ENCODE data around the gene ADISSP. TPM values are rescaled to one million over a fixed set of nuclear protein-coding genes. Genes with fewer than 3 reads are reported as not detected.
"Not testable (repeated sequence)": the region's sequence is repeated elsewhere in the genome, so short reads cannot be mapped to it uniquely, and the experiment has no call there.

Gene ADISSP
- total RNA-seq, 1 experiment from 2014 or later, result 44.1 TPM

- Histone ChIP-seq H3K4me3 (ENCODE audit: low read length) (peak within 1 kb of the TSS; percentile 78), H3K9me3 (ENCODE audit: low read length) (no peaks in the 10 kb centered on the region), H3K36me3 (ENCODE audit: insufficient read depth, low read length) (no peaks in the 10 kb centered on the region), H3K4me2 (ENCODE audit: low read depth, low read length, poor library complexity, severe bottlenecking) (peak within 1 kb of the TSS; percentile 89), H4K20me1 (ENCODE audit: insufficient read depth, low read depth, low read length) (no peaks in the 10 kb centered on the region), H3K79me2 (ENCODE audit: low read length) (peaks cover 13% of the 10 kb centered on the region), H3K27ac (ENCODE audit: low read length) (peak within 1 kb of the TSS; percentile 61), H3K9me2 (replicated peaks; ENCODE audit: insufficient read depth, low read length) (no peaks in the 10 kb centered on the region), H3K27me3 (ENCODE audit: low read length) (no peaks in the 10 kb centered on the region), H2AFZ (ENCODE audit: low read length) (peak within 1 kb of the TSS; percentile 99), H3K9ac (ENCODE audit: low read length) (peak within 1 kb of the TSS; percentile 81), H3K4me1 (ENCODE audit: low read length) (peaks cover 44% of the 10 kb centered on the region)
- peak; percentile 96 for DNase-seq
These were observed 28.2 kb upstream of the ADISSP start, which contains the start of gene CDC25B for GRCh38 chr20:3795511-3796468. Gene CDC25B, plus strand, starts transcription at chr20:3796310. Its CDS starts 222 bp downstream, at chr20:3796532.

DNA sequence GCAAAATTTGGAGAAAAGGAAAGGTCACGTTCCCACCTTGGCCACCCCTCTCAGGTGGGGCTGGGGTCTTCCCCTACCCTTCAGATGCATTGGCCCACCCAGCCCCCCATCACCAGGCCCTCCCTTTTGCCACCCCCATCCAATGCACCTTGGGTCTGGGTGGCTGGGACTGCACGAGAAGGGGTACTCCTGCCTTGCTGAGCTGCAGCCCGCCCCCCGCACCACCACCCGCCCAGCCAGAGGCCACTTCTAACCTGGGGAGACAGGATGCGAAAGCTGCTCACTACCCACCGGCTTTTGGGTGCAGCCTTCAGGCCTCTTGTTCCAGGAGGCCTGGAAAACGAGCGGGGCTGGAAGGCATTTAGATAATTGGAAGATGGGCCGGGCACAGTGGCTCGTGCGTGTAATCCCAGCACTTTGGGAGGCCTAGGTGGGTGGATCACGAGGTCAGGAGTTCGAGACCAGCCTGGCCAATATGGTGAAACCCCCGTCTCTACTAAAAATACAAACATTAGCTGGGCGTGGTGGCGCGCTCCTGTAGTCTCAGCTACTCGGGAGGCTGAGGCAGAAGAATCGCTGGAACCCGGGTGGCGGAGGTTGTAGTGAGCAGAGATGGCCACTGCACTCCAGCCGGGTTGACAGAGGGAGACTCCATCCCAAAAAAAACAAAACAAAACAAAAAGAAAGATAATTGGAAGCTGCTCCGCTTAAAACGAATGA, 27.3 kb upstream of the ADISSP start:
- no peaks in the 10 kb centered on the region for H3K9me3 ChIP-seq (ENCODE audit: low read length)
- DNase-seq, result no peak
- H3K9ac ChIP-seq (ENCODE audit: low read length), result peak overlapping the region; percentile 81
- peaks cover 13% of the 10 kb centered on the region for H3K79me2 ChIP-seq (ENCODE audit: low read length)
- no peaks in the 10 kb centered on the region for H3K36me3 ChIP-seq (ENCODE audit: insufficient read depth, low read length)
- peak overlapping the region; percentile 99 for H2AFZ ChIP-seq (ENCODE audit: low read length)
- H3K4me2 ChIP-seq (ENCODE audit: low read depth, low read length, poor library complexity, severe bottlenecking), result peak overlapping the region; percentile 86
- H3K27me3 ChIP-seq (ENCODE audit: low read length), result no peaks in the 10 kb centered on the region
- no peaks in the 10 kb centered on the region for H4K20me1 ChIP-seq (ENCODE audit: insufficient read depth, low read depth, low read length)
- H3K27ac ChIP-seq (ENCODE audit: low read length), result no peak overlapping the region
- H3K4me1 ChIP-seq (ENCODE audit: low read length), result peaks cover 38% of the 10 kb centered on the region
- H3K9me2 ChIP-seq (replicated peaks; ENCODE audit: insufficient read depth, low read length), result no peaks in the 10 kb centered on the region
- H3K4me3 ChIP-seq (ENCODE audit: low read length), result peak overlapping the region; percentile 78

GRCh38 chr20:3794168-3794567, 26.6 kb upstream of the ADISSP start:
- not testable (repeated sequence) for H3K27me3 ChIP-seq (ENCODE audit: low read length); H3K4me2 ChIP-seq (ENCODE audit: low read depth, low read length, poor library complexity, severe bottlenecking); H3K4me3 ChIP-seq (ENCODE audit: low read length); H3K27ac ChIP-seq (ENCODE audit: low read length); H3K9me3 ChIP-seq (ENCODE audit: low read length); H3K9me2 ChIP-seq (replicated peaks; ENCODE audit: insufficient read depth, low read length); H2AFZ ChIP-seq (ENCODE audit: low read length); H4K20me1 ChIP-seq (ENCODE audit: insufficient read depth, low read depth, low read length); DNase-seq; H3K36me3 ChIP-seq (ENCODE audit: insufficient read depth, low read length); H3K9ac ChIP-seq (ENCODE audit: low read length)
- peaks cover 31% of the 10 kb centered on the region for H3K4me1 ChIP-seq (ENCODE audit: low read length)
- peaks cover 13% of the 10 kb centered on the region for H3K79me2 ChIP-seq (ENCODE audit: low read length)

GRCh38 chr20:3789201-3789600, 21.6 kb upstream of the ADISSP start:
- Histone ChIP-seq H4K20me1 (ENCODE audit: insufficient read depth, low read depth, low read length) (peaks cover 10% of the 10 kb centered on the region; the same call in 1 of the 2 replicates), H3K79me2 (ENCODE audit: low read length) (peaks cover 16% of the 10 kb centered on the region), H3K4me1 (ENCODE audit: low read length) (peaks cover 22% of the 10 kb centered on the region)
- H3K9me3 ChIP-seq (ENCODE audit: low read length); H3K4me3 ChIP-seq (ENCODE audit: low read length); H3K9me2 ChIP-seq (replicated peaks; ENCODE audit: insufficient read depth, low read length); H3K27ac ChIP-seq (ENCODE audit: low read length); H3K36me3 ChIP-seq (ENCODE audit: insufficient read depth, low read length); H3K27me3 ChIP-seq (ENCODE audit: low read length); H2AFZ ChIP-seq (ENCODE audit: low read length); H3K9ac ChIP-seq (ENCODE audit: low read length); DNase-seq; H3K4me2 ChIP-seq (ENCODE audit: low read depth, low read length, poor library complexity, severe bottlenecking): not testable (repeated sequence)

GRCh38 chr20:3788685-3789155, 21.2 kb upstream of the ADISSP start:
- Histone ChIP-seq H3K9me3 (ENCODE audit: low read length) (no peaks in the 10 kb centered on the region), H3K79me2 (ENCODE audit: low read length) (peaks cover 16% of the 10 kb centered on the region), H3K4me2 (ENCODE audit: low read depth, low read length, poor library complexity, severe bottlenecking) (no peak overlapping the region), H3K27ac (ENCODE audit: low read length) (no peak overlapping the region), H3K9me2 (replicated peaks; ENCODE audit: insufficient read depth, low read length) (no peaks in the 10 kb centered on the region), H3K27me3 (ENCODE audit: low read length) (no peaks in the 10 kb centered on the region), H4K20me1 (ENCODE audit: insufficient read depth, low read depth, low read length) (peaks cover 10% of the 10 kb centered on the region; the same call in 1 of the 2 replicates), H3K4me1 (ENCODE audit: low read length) (peaks cover 22% of the 10 kb centered on the region), H2AFZ (ENCODE audit: low read length) (no peak overlapping the region), H3K4me3 (ENCODE audit: low read length) (no peak overlapping the region), H3K36me3 (ENCODE audit: insufficient read depth, low read length) (no peaks in the 10 kb centered on the region), H3K9ac (ENCODE audit: low read length) (no peak overlapping the region)
- peak; percentile 70 for DNase-seq

DNA sequence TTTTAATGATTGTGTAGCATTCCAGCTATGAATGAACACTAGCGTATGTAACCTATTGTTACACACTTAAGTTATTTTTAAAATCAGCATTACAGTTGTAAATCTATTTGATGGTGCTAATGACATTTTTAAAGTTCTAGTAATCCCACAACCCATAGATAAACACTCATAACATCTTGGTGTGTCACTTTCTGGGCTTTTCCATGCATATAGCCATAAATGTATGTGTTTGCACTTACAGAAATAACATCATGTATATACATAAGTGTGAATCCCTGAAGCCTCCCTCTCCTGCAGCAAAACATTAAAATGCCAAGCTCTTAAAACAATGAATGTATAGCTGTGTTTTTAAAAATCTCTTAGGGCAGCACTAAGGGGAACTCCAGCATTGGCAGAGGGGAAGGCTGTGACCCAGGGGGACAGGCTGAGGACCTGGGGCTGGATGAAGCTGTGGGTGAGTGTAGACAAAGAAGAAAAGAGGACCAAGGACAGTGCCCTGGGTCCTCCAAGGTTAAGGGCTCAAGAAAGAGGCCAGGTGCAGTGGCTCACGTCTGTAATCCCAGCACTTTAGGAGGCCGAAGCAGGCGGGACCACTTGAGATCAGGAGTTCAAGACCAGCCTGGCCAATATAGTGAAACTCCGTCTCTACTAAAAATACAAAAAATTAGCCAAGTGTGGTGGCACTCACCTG, 19.9 kb upstream of the ADISSP start:
- H3K27ac ChIP-seq (ENCODE audit: low read length), result no peak overlapping the region

GRCh38 chr20:3786665-3787323, 19.2 kb upstream of the ADISSP start, which contains the start of gene CENPB:
Gene CENPB, minus strand, starts transcription at chr20:3786740. Its CDS starts 257 bp downstream, at chr20:3786483.
- Histone ChIP-seq H3K27ac (ENCODE audit: low read length) (no peak within 1 kb of the TSS), H3K4me1 (ENCODE audit: low read length) (peaks cover 22% of the 10 kb centered on the region), H3K9ac (ENCODE audit: low read length) (peak within 1 kb of the TSS; percentile 77), H3K36me3 (ENCODE audit: insufficient read depth, low read length) (no peaks in the 10 kb centered on the region), H3K9me3 (ENCODE audit: low read length) (no peaks in the 10 kb centered on the region), H3K27me3 (ENCODE audit: low read length) (no peaks in the 10 kb centered on the region), H3K9me2 (replicated peaks; ENCODE audit: insufficient read depth, low read length) (no peaks in the 10 kb centered on the region), H3K4me3 (ENCODE audit: low read length) (peak within 1 kb of the TSS; percentile 73), H2AFZ (ENCODE audit: low read length) (peak within 1 kb of the TSS; percentile 69; the same call in 1 of the 2 replicates), H3K79me2 (ENCODE audit: low read length) (peaks cover 16% of the 10 kb centered on the region), H4K20me1 (ENCODE audit: insufficient read depth, low read depth, low read length) (peaks cover 10% of the 10 kb centered on the region; the same call in 1 of the 2 replicates), H3K4me2 (ENCODE audit: low read depth, low read length, poor library complexity, severe bottlenecking) (peak within 1 kb of the TSS; percentile 89)
- DNase-seq, result peak; percentile 95

More for the DNA sequence above, 19.9 kb upstream of the ADISSP start:
- H3K4me2 ChIP-seq (ENCODE audit: low read depth, low read length, poor library complexity, severe bottlenecking), result peak overlapping the region; percentile 89
- H4K20me1 ChIP-seq (ENCODE audit: insufficient read depth, low read depth, low read length), result peaks cover 10% of the 10 kb centered on the region; the same call in 1 of the 2 replicates
- peak overlapping the region; percentile 66 for H3K9ac ChIP-seq (ENCODE audit: low read length)
- peaks cover 16% of the 10 kb centered on the region for H3K79me2 ChIP-seq (ENCODE audit: low read length)
- H3K9me3 ChIP-seq (ENCODE audit: low read length), result no peaks in the 10 kb centered on the region
- H3K36me3 ChIP-seq (ENCODE audit: insufficient read depth, low read length), result no peaks in the 10 kb centered on the region
- no peaks in the 10 kb centered on the region for H3K9me2 ChIP-seq (replicated peaks; ENCODE audit: insufficient read depth, low read length)
- H3K27me3 ChIP-seq (ENCODE audit: low read length), result no peaks in the 10 kb centered on the region
- peak overlapping the region; percentile 69; the same call in 1 of the 2 replicates for H2AFZ ChIP-seq (ENCODE audit: low read length)
- DNase-seq, result no peak
- peaks cover 22% of the 10 kb centered on the region for H3K4me1 ChIP-seq (ENCODE audit: low read length)
- H3K4me3 ChIP-seq (ENCODE audit: low read length), result peak overlapping the region; percentile 65

All from Karpas-422 (cell line).